GM18502 (cell line): ENCODE measurements around the gene COL17A1.

ENCODE experiments used
- ATAC-seq: cut with Tn5 transposase; IDR thresholded peaks from one replicate; pipeline ENCODE4 v1.9.1; 2021; ENCODE audit warnings: mild to moderate bottlenecking; ENCODE audit not compliant: unreplicated experiment, poor library complexity

COL17A1 gene

GRCh38 chr10:104099269-104099668 lies 13.6 kb upstream of the COL17A1 start:
- ATAC-seq = no peak

- ATAC-seq = no peak
Measured at GRCh38 chr10:104098358-104098925, 12.8 kb upstream of the COL17A1 start.

GRCh38 chr10:104096692-104097091 lies 11.0 kb upstream of the COL17A1 start:
- ATAC-seq = no peak

- ATAC-seq = no peak
Measured at GRCh38 chr10:104092749-104093148, 7.1 kb upstream of the COL17A1 start.

GRCh38 chr10:104090611-104091010 lies 4.9 kb upstream of the COL17A1 start:
- no peak for ATAC-seq

- ATAC-seq = no peak
Measured at GRCh38 chr10:104089621-104090020, 3.9 kb upstream of the COL17A1 start.

- no peak for ATAC-seq
Measured at GRCh38 chr10:104088239-104088638, 2.6 kb upstream of the COL17A1 start.

- ATAC-seq = no peak
Measured at GRCh38 chr10:104084482-104085142, 1.1 kb downstream of the COL17A1 start.

- no peak for ATAC-seq
Measured at GRCh38 chr10:104081998-104082397, 3.7 kb downstream of the COL17A1 start.

- ATAC-seq = no peak
Measured at GRCh38 chr10:104080762-104081161, 4.9 kb downstream of the COL17A1 start.

GRCh38 chr10:104077663-104078151 lies 8.0 kb downstream of the COL17A1 start:
- no peak for ATAC-seq

GRCh38 chr10:104077247-104077646 lies 8.4 kb downstream of the COL17A1 start:
- no peak for ATAC-seq

- ATAC-seq = no peak
Measured at GRCh38 chr10:104076743-104077160, 8.9 kb downstream of the COL17A1 start.

GRCh38 chr10:104074505-104074904 lies 11.2 kb downstream of the COL17A1 start:
- no peak for ATAC-seq

GRCh38 chr10:104072786-104073185 lies 12.9 kb downstream of the COL17A1 start:
- ATAC-seq = no peak

- no peak for ATAC-seq
Measured at GRCh38 chr10:104069613-104070012, 16.1 kb downstream of the COL17A1 start.

- no peak for ATAC-seq
Measured at GRCh38 chr10:104067525-104067924, 18.2 kb downstream of the COL17A1 start.

- ATAC-seq = no peak
Measured at GRCh38 chr10:104066945-104067344, 18.7 kb downstream of the COL17A1 start.

GRCh38 chr10:104065748-104066147 lies 19.9 kb downstream of the COL17A1 start:
- ATAC-seq = no peak

- no peak for ATAC-seq
Measured at GRCh38 chr10:104061196-104061595, 24.5 kb downstream of the COL17A1 start.

- ATAC-seq = no peak
Measured at GRCh38 chr10:104059364-104059763, 26.3 kb downstream of the COL17A1 start.

GRCh38 chr10:104057717-104058116 lies 28.0 kb downstream of the COL17A1 start:
- no peak for ATAC-seq
